GM19193 (cell line): Measurements from ENCODE around the gene IL4I1.
A peak's percentile ranks its signal among the peaks of the same experiment; 100 is the strongest.

Source experiments
- POLR2A ChIP-seq: IDR thresholded peaks from 4 replicates; pipeline ENCODE4 v1.6.1; 2011; ENCODE audit not compliant: insufficient read depth, insufficient read length; ENCODE audit errors: extremely low read depth

The IL4I1 gene

GRCh38 chr19:49877020-49877878 lies 19.4 kb downstream of the IL4I1 start, which contains the start of the genes AKT1S1 and TBC1D17:
TSS of gene AKT1S1 (minus strand) at chr19:49877355. CDS start at chr19:49873295, 4,060 bp downstream.
TSS of gene TBC1D17 (plus strand) at chr19:49877702. CDS start at chr19:49877724, 22 bp downstream.
- peak; percentile 61 for TF ChIP-seq POLR2A

- TF ChIP-seq POLR2A = peak; percentile 57
These were observed 20.2 kb downstream of the IL4I1 start for GRCh38 chr19:49876422-49877019.

DNA sequence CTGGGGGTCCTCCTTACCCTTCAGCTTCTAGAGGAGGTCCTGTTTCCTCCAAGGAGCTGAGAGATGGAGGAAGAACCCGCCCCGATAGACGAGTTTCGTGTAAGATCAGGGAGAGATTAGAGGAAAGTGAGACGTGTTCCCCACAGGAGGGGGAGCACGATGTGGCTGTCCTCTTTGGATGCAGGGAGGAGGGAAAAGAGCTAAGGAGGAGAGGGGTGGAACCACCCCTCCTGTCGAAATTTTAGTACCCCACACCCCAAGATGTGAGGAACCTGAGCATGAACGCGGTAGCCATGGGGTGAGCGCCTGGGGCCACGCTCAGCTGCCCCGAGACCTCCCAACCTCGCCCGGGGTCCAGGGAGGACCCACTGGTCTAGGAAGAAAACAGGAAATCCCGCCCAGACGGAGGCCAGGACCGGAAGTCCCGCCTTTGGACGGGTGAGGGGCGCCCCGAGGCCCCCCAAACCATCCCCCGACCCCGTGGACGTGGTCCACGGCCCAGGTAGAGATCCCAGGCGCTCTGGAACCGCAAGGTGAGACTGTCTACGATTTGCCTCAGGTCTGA lies 20.7 kb downstream of the IL4I1 start:
- no peak for TF ChIP-seq POLR2A

DNA sequence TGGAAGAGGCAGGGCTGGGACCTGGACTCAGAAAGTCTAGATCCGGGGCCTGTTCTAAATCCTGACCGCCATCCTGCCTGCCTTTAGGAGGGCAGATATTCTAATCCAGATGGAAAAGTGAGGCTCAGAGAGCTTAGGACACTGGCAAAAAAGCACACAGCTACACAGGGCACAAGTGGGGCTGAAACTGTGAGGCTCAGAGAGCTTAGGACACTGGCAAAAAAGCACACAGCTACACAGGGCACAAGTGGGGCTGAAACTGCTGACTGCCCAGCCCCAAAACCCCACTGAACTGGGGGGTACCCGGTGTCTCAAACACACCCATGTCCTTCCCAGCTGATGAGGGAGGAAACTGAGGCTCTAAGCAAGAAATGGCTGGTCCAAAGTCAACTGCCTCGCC lies 21.5 kb downstream of the IL4I1 start:
- TF ChIP-seq POLR2A = no peak

- no peak for TF ChIP-seq POLR2A
These were observed 22.1 kb downstream of the IL4I1 start for GRCh38 chr19:49874503-49875157.

GRCh38 chr19:49873834-49874233 lies 22.9 kb downstream of the IL4I1 start:
- no peak for TF ChIP-seq POLR2A

- no peak for TF ChIP-seq POLR2A
These were observed 23.6 kb downstream of the IL4I1 start for GRCh38 chr19:49873129-49873521.

DNA sequence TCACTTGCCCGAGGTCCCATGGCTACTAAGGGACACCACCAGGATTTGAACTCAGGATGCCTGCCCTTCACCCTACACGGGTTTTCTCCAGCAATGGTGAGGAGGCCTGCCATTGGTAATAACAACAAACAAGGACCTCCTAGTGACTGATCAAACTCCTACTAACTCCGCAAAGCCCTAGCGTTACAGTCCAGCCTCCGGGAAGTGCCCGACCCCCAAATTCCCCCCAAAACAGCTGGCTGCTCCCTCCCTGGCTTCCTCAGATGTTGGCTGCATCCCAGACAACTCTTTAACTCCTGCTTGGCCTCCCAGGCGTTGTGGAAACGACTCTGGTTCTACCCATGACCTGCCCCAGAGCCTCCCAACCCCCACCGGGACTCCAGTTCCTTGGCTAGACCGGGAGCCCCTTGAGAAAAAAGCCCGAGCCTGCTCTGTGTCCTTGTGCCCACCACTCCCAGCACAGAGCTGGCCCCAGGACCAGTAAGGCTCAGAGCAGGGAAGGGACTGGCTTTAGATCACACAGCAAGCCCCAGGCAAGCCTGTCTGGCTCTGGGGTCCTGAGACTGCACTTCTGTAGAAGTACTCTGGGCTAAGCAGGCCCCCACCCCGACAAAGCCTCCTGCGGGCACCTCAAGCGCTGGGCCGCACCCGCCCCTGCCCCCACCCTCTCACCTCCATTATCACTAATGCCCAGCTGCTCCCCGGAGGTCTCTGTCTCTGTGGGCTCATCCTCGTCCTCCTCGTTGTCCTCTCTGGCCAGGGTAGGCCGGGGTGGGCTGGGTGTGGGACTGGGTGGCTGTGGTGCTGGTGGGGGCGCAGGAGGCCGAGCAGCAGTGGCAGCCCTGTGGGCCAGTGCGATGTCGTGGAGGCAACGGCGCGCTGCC lies 24.2 kb downstream of the IL4I1 start:
- TF ChIP-seq POLR2A = no peak

GRCh38 chr19:49871349-49871985 lies 25.2 kb downstream of the IL4I1 start:
- no peak for TF ChIP-seq POLR2A

- TF ChIP-seq POLR2A = no peak
These were observed 26.3 kb downstream of the IL4I1 start for GRCh38 chr19:49870309-49870901.

DNA sequence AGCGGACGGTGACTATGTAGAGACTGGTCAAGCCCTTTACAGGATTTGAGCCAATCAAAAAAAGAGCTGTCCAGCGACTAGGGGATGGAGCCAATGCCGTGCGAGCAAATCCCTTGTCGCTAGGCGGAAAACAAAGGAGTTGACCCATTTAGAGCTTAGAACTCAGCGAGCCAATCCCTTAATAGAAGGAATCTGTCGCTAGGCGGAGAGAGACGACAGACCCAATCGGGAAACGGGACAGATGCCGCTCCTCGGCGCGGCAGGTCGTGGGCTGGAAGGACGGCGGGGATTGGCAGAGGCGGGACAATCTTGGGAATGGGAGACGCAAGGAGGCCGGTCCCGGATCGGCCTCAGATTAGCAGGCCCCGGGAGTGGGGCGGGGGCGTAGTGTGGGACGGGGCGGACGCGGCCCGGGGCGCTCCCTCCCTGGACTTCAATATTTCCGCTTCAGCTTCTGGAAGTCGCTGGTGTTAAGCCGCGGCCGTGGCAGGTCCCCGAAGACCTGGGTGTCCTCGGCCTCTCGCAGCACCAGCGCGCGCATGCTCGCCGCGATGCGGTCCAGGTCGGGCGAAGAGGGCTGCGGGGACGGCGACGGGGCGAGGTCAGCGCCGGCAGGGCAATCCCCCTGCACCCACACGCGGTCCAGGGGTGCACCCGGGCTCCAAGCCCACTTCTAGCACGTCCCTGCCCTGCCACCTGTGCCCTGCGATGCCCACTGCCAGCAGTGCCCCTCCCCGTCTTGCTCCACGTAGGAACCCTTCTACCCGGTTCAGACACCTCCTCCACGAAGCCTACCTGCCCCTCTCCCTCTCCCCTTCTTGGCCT lies 27.0 kb downstream of the IL4I1 start:
- peak; percentile 61 for TF ChIP-seq POLR2A

DNA sequence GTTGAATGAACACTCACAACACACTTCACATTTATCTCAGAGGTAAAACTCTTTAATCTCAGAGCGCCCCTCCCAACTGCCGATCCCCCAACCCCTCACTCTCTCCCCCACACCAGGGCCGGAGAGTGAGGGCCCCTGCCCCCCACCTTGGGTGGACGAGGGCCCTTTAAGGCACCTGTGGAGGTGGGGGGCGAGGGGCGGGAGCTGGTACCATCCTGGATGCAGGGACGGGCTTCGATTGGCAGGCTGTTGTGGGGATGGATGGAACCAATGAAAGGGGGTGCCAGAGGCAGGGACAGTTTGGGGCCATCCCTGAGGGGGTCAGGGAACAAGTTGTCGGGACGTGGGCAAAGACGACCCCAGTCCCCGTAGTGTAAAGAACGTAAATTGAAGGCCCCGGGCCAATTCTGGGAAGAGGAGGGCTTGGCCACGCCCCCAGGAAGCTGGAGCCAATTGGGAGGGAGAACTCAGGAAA lies 27.6 kb downstream of the IL4I1 start:
- no peak for TF ChIP-seq POLR2A
